Nucleus accumbens (tissue), 56 donors: ENCODE data around the gene PLBD1.

Experiments used
- DNase-seq, 56 donors: peaks; one replicate each; lab custom pipeline; 2025; lab: John Stamatoyannopoulos, UW

PLBD1 gene

DNA sequence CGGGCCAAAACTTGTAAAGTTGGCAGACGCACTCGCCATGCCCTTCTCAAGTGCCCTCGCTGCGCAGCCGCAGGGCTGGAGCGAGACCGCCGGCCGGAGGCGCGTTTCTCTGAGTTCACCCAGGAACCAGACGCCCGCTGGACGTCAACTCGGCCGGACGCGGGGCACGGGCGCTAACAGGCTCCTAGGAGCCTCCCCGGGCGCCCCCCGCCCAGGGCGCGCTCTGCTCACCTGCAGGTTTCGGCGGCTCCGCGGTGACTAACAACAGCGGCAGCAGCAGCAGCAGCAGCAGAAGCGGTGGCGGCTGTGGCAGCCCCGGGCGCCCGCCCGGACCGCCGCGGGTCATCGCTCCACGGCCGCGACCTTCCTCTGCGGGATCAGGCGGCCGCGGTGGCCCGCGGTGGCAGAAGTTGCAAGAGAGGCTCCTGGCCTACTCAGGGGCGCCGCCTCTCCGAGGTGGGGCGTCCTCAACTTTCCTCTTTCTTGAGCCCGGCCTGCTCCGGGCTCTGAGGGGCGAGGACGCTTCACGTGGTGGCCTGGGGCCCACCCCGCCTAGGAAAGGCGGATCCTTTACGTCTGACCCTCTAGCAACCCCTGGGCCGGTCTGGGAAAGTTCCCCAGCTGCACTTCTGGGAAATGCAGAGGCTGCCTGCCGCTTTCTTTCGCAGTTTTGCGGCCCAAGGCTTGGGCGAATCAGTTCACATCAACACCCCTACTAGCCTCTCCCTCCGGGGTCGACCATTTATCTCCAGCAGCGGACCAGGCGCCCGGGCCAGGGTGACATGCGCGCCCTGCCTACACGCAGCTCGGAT is at the start of gene PLBD1:
PLBD1 (minus strand) TSS at position 533 of the 812 bp plus-strand sequence; CDS start at position 346, 187 bp downstream.
- DNase-seq = peak in 40 of 56 donors; percentile 4 to 72 (median 31)

GRCh38 chr12:14614704-14615121 is 47.0 kb upstream of the PLBD1 start:
- DNase-seq = no peak

- peak in 1 of 56 donors; percentile 7 for DNase-seq
Observed at GRCh38 chr12:14613718-14614117, 46.0 kb upstream of the PLBD1 start.

GRCh38 chr12:14612898-14613445 is 45.3 kb upstream of the PLBD1 start:
- DNase-seq = peak in 2 of 56 donors; percentile 4 to 9

DNA sequence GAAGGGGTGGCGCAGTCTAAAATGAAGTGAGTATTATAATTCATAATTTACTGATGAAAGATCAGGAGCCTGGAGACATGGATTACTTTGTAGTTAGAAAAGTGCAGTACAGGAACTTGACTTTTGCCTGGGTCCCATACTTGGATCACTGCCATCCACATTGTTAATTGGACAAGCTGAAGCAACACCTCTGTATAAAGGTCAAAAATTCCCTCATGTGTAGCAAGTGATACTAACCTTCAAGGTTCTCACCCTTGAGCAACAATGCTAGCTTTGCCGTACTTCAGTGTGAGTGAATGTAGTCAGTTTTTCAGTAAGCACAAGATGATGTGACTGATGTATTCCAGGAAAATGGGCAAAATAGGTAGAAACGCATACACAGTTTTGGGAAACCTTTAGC is 44.6 kb upstream of the PLBD1 start:
- DNase-seq = no peak

- DNase-seq = no peak
Observed at GRCh38 chr12:14611640-14612203, 44.0 kb upstream of the PLBD1 start.

GRCh38 chr12:14607568-14607967 is 39.9 kb upstream of the PLBD1 start:
- no peak for DNase-seq

DNA sequence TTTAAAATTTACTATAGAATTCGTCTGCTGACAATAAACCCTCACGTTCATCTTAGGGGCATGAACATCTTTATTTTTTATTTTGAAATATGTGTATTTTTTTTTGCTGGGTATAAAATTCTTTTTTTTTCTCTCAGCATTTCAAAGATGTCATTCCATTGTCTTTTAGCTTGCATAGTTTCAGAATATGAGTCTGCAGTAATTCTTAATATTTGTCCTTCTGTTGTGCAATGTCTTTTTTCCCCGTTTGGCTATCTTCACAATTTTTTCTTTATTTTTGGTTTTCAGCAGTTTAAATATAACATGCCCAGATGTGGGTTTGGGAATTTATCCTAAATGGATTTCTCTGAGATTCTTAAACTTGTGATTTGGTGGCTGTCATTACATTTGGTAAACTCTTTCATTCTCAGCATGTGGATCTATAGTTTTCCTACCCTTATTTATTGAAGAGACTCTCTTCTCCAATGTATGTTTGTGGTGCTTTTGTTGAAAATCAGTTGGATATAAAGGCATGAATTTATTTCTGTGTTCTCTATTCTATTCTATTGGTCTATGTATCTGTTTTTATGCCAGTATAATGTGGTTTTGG is 37.8 kb upstream of the PLBD1 start:
- DNase-seq = no peak

DNA sequence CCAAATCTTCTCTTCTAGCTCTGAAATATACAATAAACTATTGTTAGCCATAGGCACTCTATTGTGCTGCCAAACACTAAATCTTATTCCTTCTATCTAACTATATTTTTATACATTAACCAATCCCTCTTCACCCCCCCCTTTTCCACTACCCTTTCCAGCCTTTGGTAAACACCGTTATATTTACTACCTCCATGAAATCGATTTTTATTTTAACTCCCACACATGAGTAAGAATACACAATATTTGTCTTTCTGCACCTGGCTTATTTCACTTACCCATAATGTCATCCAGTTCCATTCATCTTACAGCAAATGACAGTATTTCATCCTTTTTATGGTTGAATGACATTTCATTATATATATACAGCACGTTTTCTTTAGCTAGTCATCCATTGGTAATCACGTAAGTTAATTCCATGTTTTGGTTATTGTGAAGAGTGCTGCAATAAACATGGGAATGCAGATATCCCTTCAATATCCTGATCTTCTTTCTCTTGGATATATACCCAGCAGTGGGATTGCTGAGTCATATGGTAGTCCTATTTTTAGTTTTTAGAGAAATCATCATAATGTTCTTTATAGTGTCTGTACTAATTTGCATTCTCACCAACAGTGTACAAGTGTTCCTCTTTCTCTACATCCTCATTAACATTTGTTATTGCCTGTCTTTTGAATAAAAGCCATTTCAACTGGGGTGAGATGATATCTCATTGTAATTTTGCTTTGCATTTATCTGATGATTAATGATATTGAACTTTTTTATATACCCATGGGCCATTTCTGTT is 34.2 kb upstream of the PLBD1 start:
- DNase-seq = no peak

- no peak for DNase-seq
Observed at GRCh38 chr12:14597480-14597879, 29.8 kb upstream of the PLBD1 start.

- DNase-seq = no peak
Observed at GRCh38 chr12:14591719-14592118, 24.0 kb upstream of the PLBD1 start.

- no peak for DNase-seq
Observed at GRCh38 chr12:14589169-14590004, 21.7 kb upstream of the PLBD1 start.

- DNase-seq = no peak
Observed at GRCh38 chr12:14588571-14588970, 20.9 kb upstream of the PLBD1 start.

GRCh38 chr12:14578646-14579045 is 11.0 kb upstream of the PLBD1 start:
- no peak for DNase-seq

GRCh38 chr12:14577344-14577743 is 9.7 kb upstream of the PLBD1 start:
- no peak for DNase-seq

GRCh38 chr12:14576896-14577295 is 9.2 kb upstream of the PLBD1 start:
- DNase-seq = no peak

DNA sequence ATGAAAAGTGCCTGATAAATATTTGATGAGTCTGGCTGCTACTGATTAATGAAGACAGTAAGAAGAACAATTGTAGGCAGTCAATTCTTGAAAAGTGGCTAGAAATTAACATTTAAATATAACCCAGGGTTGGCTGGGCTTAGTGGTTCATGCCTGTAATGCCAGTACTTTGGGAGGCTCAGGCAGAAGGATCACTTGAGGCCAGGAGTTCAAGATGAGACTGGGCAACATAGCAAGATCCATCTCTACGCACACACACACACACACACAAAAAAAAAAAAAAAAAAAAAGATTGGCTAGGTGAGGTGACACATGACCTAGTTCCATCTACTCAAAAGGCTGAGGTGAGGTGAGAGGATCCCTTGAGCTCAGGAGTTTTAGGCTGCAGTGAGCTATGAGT is 7.9 kb upstream of the PLBD1 start:
- DNase-seq = no peak

DNA sequence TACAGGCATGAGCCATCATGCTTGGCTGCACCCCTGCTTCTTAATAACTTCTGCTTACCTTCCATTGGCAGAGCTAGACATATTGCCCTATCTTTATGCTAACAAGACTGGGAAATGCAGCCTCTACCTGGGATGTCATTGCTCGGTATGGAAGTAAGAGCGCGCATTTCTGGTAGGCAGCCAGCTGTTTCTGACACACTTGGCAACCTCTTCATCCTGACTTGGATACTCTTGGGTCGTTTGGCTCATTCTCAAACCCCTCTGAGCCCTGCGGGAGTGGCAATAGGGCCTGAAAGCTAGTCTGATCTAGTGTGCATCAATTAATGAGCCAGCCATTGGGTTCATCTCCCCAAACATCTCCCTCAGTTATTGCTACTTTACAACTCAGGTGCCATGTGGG is 5.4 kb upstream of the PLBD1 start:
- no peak for DNase-seq

- no peak for DNase-seq
Observed at GRCh38 chr12:14572401-14572800, 4.7 kb upstream of the PLBD1 start.

- DNase-seq = no peak
Observed at GRCh38 chr12:14571779-14572178, 4.1 kb upstream of the PLBD1 start.
